Mucosa of stomach (tissue), 1 donor: ENCODE data around the gene TMEM51.
A peak's percentile ranks its signal among the peaks of the same experiment; 100 is the strongest.

Source experiments
- H3K27me3 ChIP-seq: one replicate; pipeline ENCODE4 v1.7.0; 2013; ENCODE audit warnings: mild to moderate bottlenecking, low read length; ENCODE audit not compliant: control insufficient read depth, insufficient read depth
- H3K36me3 ChIP-seq: one replicate; pipeline ENCODE4 v1.7.0; 2013; ENCODE audit warnings: low read length; ENCODE audit not compliant: control insufficient read depth, insufficient read depth
- H3K4me1 ChIP-seq: one replicate; pipeline ENCODE4 v1.7.0; 2013; ENCODE audit warnings: mild to moderate bottlenecking, low read length; ENCODE audit not compliant: control insufficient read depth, insufficient read depth
- H3K4me3 ChIP-seq: one replicate; pipeline ENCODE4 v1.7.0; 2013; ENCODE audit warnings: low read length
- H3K9ac ChIP-seq: one replicate; pipeline ENCODE4 v1.7.0; 2013; ENCODE audit warnings: mild to moderate bottlenecking, low read length, moderate library complexity
- H3K9me3 ChIP-seq: one replicate; pipeline ENCODE4 v1.7.0; 2013; ENCODE audit warnings: mild to moderate bottlenecking, low read length, moderate library complexity; ENCODE audit not compliant: control insufficient read depth
- donor health status: Pancreatic carcinoma.

TMEM51 gene

DNA sequence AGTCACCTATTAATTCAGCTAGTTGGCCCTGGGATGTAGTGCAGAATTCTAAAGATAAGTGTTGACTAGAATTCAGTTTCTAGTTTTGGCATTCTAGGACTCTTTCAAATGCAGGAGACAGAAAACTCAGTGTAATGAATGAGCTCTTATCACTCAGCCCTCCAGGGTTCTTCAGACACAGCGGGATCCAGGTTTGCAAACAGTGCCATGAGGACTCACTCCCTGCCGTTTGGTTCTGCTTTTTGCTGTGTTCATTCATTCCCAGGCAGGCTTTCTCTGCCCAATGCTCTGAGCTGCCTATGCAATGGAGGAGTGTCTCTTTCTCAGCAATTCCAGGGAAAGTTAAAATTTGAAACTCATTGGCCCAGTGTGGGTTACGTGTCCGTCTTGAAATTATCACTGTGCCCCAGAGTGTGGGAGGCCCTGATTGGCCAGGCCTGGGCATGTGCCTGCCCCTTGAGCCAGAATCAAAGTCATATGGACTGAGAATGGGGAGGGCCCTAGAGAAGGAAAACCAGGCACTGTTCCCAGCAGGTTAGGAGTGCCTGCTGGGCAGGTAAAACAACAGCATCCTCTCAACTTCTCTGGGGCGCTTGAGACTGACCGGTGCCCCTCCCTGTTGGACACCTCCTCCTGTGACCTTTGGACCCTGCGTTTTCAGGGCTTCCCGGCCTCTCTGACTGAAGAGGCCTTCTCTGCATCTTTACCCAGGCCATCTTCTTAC, 43.4 kb downstream of the TMEM51 start:
- peaks cover 61% of the 10 kb centered on the region for H3K4me1 ChIP-seq
- H3K27me3 ChIP-seq, result no peaks in the 10 kb centered on the region
- H3K9me3 ChIP-seq, result no peaks in the 10 kb centered on the region
- H3K36me3 ChIP-seq, result peaks cover 4% of the 10 kb centered on the region
- H3K4me3 ChIP-seq, result no peak overlapping the region
- peak overlapping the region; percentile 7 for H3K9ac ChIP-seq

DNA sequence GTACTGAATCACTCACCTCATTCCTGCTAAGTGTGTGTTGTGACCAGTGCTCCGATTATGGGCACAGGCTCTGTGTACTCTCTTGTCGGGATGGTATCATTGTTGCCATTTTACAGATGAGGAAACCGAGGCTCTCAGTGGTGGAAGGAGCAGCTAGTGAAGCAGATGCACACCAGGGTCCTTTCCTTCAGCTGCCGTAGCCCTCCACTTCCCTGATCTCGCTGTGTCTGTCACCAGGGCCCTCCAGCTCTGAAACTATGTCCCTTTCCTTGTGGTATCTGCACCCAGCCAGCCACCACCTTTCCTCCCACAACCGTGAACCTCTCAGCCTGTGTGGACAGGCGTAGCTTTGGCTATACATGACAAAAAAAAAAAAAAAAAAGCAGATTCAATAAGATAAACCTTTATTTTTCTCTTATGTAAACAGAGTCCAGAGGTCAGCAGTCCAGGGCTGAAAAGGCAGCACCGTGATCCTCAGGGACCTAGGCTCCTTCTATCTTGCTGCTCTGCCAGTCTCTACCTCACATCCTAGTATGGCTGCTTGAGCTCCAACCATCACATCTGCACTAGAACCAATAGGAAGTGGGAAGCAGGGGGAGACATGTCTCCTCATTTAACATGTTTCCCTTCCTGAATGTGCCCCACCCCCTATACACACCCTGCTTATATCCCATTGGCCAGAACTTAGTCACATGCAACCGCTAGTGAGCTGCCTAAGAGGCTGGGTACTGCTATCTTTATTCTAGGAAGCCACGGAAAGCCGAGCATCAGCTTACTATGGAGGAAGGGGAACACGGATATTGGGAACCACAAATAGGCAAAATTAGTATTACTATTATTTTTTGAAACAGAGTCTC, 44.3 kb downstream of the TMEM51 start:
- Histone ChIP-seq H3K4me1 (peaks cover 66% of the 10 kb centered on the region), H3K4me3 (no peak overlapping the region), H3K9me3 (no peaks in the 10 kb centered on the region), H3K27me3 (no peaks in the 10 kb centered on the region), H3K36me3 (peaks cover 4% of the 10 kb centered on the region), H3K9ac (peak overlapping the region; percentile 7)

DNA sequence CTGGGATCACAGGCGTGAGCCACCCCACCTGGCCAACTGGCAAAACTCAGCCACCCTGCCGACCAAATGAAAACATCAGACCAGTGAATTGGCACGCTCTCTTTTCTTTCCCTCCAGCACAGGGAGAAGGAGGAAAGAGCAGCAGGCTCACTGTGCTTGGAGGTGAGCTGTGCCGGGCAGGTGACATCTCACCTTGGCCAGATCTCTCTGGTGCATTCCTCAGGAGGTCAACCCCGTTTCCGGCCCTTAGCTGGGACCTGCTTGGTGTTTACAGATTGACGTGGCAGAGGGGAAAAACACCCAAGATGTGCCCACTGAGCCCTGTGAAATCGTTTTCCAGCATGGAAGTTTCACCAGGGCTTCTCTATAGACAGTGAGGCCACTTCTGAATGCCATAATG, 45.1 kb downstream of the TMEM51 start:
- peaks cover 4% of the 10 kb centered on the region for H3K36me3 ChIP-seq
- H3K27me3 ChIP-seq, result no peaks in the 10 kb centered on the region
- peaks cover 67% of the 10 kb centered on the region for H3K4me1 ChIP-seq
- no peaks in the 10 kb centered on the region for H3K9me3 ChIP-seq
- H3K9ac ChIP-seq, result no peak overlapping the region
- no peak overlapping the region for H3K4me3 ChIP-seq

DNA sequence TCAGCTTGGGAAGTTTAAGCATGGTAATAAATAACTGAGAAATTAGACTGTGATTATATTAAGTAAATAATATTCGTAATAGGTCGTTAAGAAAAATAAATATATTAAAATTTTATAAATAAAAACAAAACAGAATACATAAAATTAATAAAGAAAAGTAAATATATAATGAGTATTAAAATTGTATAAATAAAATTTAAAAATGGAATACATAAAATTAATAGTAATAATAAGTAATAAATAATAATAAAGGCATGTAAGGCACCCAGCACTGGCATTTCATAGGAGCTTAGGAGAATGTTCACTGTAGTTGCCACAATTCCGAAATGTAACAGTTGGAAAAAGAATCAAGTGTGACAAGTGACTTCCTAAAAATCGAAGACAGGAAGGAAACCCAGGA, 47.7 kb downstream of the TMEM51 start:
- Histone ChIP-seq H3K4me3 (no peak overlapping the region), H3K9ac (peak overlapping the region; percentile 38), H3K4me1 (peaks cover 74% of the 10 kb centered on the region), H3K27me3 (no peaks in the 10 kb centered on the region), H3K36me3 (no peaks in the 10 kb centered on the region), H3K9me3 (no peaks in the 10 kb centered on the region)

DNA sequence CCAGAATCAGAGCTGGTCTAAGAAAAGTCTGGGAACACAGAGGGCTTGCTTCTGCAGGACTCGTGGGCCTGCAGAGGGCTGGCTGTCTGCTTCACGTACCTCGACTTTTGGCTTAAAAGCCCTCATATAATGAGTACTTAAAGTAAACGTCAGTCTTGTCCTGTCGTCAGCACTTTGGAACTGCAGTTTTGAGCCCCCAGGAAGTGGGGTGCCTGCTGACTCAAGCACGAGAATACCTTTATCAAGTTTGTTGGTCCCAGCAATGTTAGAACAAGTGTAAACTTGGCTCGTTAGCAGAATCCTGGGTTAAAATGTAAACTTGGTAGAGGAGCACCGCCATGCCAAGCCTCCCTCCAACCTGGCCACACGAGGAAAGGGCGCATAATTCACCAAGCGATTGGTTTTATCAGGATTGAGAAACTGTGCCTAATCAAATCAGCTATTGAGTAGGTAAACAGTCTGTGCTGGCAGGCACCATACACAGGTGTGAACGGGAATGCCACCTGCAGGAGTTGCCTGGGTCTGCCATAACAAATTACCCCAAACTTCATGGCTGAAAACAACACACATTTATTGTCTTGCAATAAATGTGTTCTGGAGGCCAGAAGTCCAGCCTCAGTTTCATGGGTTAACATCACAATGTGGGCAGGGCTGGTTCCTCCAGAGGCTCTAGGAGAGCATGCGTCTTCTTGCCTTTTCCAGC, 48.5 kb downstream of the TMEM51 start:
- Histone ChIP-seq H3K4me3 (peak overlapping the region; percentile 21), H3K36me3 (no peaks in the 10 kb centered on the region), H3K9ac (peak overlapping the region; percentile 38), H3K27me3 (no peaks in the 10 kb centered on the region), H3K9me3 (no peaks in the 10 kb centered on the region), H3K4me1 (peaks cover 74% of the 10 kb centered on the region)

DNA sequence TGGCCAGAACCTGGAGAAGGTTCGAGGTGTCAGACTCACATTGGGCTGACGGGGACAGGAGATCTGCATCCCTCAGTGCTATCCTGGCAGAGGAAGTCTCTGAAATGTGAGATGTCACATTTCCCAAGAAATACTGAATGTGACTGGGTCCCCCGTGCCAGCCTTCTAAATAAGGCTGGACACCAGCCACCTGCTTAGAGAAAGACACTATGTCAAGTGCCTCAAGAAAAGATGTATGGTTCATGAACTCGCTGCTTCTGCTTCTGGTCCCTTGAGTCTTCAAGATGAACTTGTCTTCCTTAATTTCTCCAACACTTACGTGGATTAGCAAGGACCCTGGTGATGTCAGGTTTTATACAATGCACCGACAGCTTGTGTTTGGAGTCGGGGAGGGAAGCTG, 51.4 kb downstream of the TMEM51 start:
- H3K36me3 ChIP-seq, result no peaks in the 10 kb centered on the region
- no peak overlapping the region for H3K4me3 ChIP-seq
- peaks cover 61% of the 10 kb centered on the region for H3K4me1 ChIP-seq
- H3K27me3 ChIP-seq, result no peaks in the 10 kb centered on the region
- H3K9me3 ChIP-seq, result no peaks in the 10 kb centered on the region
- H3K9ac ChIP-seq, result no peak overlapping the region

DNA sequence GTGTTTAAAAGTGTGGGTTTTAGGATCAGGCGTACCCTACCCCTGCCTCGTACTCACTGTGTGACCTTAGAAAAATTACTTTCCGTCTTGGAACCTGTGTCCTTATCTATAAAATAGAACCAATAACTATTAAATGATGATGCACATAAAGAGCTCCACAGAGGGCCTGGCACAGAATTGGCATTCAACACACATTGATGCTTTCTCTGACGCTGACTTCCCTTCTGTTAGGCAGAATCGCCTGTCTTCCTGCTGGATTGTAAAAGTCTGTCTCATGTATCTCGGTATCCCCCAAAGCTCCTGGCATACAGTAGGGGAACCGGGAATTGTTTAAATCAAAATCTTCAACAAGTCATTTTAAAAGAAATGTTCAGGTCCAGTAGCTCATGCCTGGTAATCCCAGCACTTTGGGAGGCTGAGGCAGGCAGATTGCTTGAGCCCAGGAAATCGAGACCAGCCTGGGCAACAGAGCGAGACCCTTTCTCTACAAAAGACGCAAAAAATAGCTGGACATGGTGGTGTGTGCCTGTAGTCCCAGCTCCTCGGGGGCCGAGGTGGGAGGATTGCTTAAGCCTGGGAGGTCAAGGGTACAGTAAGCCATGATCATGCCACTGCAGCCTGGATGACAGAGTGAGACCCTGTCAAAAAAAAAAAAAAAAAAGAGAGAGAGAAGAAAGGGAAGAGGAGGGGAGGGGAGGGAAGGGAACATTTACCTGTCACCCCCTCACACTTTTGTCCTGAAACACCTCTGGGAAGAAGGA, 52.2 kb downstream of the TMEM51 start:
- no peak overlapping the region for H3K4me3 ChIP-seq
- H3K9ac ChIP-seq, result no peak overlapping the region
- peaks cover 53% of the 10 kb centered on the region for H3K4me1 ChIP-seq
- no peaks in the 10 kb centered on the region for H3K36me3 ChIP-seq
- H3K9me3 ChIP-seq, result no peaks in the 10 kb centered on the region
- H3K27me3 ChIP-seq, result no peaks in the 10 kb centered on the region

DNA sequence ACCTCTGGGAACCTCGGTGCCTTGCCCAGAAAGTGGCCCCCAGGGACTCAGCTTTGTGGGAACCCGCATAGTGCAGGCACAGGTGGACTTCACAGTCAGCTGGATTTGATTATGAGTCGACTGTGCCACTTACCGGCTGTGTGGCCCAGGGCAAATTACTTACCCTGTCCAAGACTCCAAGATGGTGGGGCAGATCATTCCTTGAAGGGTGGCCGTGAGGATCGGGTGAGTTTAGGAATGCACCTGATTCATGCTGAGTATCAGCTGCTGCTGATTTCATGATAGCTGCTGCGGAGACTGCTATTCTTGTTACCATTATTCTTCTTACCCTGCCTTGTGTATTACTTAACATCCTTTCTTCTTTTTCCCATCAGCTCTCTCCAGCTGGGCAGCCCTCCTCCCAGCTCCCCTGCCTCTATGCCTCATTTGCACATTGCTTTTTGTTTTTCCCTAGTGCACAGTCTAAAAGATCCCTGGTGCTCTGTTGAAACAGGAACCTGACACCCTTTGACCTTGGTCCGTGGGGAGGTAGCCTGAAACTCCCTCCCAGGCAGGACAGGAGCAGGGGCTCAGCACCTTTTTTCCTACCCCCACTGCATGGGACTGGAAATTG, 53.0 kb downstream of the TMEM51 start:
- Histone ChIP-seq H3K36me3 (no peaks in the 10 kb centered on the region), H3K9me3 (no peaks in the 10 kb centered on the region), H3K4me3 (no peak overlapping the region), H3K9ac (no peak overlapping the region), H3K27me3 (no peaks in the 10 kb centered on the region), H3K4me1 (peaks cover 50% of the 10 kb centered on the region)

DNA sequence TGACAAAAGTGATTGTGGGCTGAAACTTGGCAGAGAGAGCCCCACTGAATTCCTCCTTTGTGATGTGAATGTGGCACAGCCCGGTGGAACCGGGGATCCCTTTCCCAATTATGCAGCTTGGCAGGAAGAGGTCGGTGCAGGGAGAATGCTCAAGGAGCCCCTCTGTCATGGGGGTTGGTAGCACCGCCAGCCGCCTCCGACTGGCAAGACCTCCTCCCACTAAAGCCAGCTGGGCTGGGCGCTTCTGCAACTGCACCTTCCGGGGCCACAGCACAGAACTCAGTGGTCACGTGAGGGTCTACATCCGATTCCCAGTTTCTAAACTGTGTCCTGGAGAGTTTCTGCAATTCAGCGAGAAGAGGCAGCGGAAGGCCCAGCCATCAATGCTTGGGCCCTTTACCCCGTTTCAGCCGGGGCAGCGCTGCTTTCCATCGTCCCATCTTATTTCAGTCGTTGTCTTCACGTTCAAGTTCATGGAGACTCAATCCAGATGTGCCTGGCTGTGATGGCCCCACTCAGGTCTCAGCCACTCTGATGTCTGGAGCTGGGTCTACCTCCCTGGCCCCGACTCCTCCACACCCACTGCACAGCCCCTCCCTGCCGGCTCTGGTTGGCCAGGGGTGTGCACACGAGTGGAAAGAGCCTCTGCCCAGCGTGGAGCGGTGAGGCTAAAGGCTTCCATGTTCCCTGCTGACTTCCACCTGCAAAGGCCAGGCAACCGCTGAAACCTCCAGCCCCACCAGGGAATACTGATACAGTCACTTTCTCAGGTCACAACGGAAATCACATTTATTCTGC, 53.7 kb downstream of the TMEM51 start:
- Histone ChIP-seq H3K36me3 (no peaks in the 10 kb centered on the region), H3K9me3 (no peaks in the 10 kb centered on the region), H3K27me3 (no peaks in the 10 kb centered on the region), H3K4me1 (peaks cover 47% of the 10 kb centered on the region), H3K9ac (no peak overlapping the region), H3K4me3 (no peak overlapping the region)

DNA sequence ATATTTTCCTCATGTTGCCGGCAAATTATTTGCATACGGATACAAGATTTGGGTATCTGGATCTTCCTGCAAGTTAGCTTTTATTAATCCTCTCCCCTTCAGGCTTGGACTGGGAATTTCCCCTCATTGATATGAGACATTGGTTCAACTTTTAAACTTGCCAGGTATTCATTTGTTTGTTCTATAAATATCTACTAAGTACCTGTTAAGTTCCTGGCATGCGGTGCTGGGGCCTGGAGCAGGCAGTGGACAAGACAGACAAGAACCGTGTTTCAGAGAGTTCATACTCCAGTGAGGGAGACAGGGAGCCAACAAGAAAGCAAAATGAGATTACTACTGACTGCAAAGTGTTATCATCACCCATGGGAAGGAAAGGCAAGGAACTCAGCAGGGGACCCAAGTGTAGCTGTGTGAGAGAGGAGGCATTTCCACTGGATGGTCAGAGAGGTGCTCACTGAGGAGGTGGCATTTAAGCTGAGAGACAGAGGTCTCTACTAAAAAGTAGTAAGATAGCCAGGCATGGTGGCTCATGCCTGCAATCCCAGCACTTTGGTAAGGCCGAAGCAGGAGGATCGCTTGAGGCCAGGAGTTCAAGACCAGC, 54.4 kb downstream of the TMEM51 start:
- no peaks in the 10 kb centered on the region for H3K9me3 ChIP-seq
- no peak overlapping the region for H3K9ac ChIP-seq
- H3K4me1 ChIP-seq, result peaks cover 40% of the 10 kb centered on the region
- H3K27me3 ChIP-seq, result no peaks in the 10 kb centered on the region
- no peaks in the 10 kb centered on the region for H3K36me3 ChIP-seq
- no peak overlapping the region for H3K4me3 ChIP-seq
